GM13977 (cell line): ENCODE results near the gene GSK3A.

ENCODE experiments used
- DNase-seq: peaks from one replicate; pipeline ENCODE4 v3.0.0; 2012; ENCODE audit warnings: low spot score
- CTCF ChIP-seq: IDR thresholded peaks from 2 replicates; pipeline ENCODE4 v1.5.1; 2012; ENCODE audit warnings: mild to moderate bottlenecking, control low read depth; ENCODE audit not compliant: insufficient read depth; ENCODE audit errors: extremely low read depth, missing control alignments
- in situ Hi-C: fragments of 300-500 bp; cut with MboI; formaldehyde crosslinking; loops from one replicate; pipeline ENCODE4 v1.12.0; 2022; ENCODE audit warnings: low sequenced_read_pairs, low pct_unique_long_range_greater_than_20kb, mixed read lengths, inconsistent platforms; ENCODE audit not compliant: unreplicated experiment

GSK3A gene

GRCh38 chr19:42241279-42241678 is 1.1 kb downstream of the GSK3A start:
- no peak for TF ChIP-seq CTCF
- in situ Hi-C loops, result no loop called here
- no peak for DNase-seq

GRCh38 chr19:42239544-42240220 is 2.7 kb downstream of the GSK3A start:
- no peak for TF ChIP-seq CTCF
- in situ Hi-C loops, result no loop called here
- DNase-seq, result no peak

- TF ChIP-seq CTCF, result no peak
- no peak for DNase-seq
- in situ Hi-C loops, result no loop called here
Observed at GRCh38 chr19:42235181-42235580, 7.2 kb downstream of the GSK3A start.

- no peak for DNase-seq
Observed at GRCh38 chr19:42234364-42234763, 8.0 kb downstream of the GSK3A start.

GRCh38 chr19:42233678-42234292 is 8.6 kb downstream of the GSK3A start:
- TF ChIP-seq CTCF, result no peak
- no peak for DNase-seq
- in situ Hi-C loops, result no loop called here

More at GRCh38 chr19:42234364-42234763, 8.0 kb downstream of the GSK3A start:
- no peak for TF ChIP-seq CTCF
- in situ Hi-C loops, result no loop called here

GRCh38 chr19:42233106-42233505 is 9.3 kb downstream of the GSK3A start:
- DNase-seq, result no peak
- in situ Hi-C loops, result no loop called here
- TF ChIP-seq CTCF, result no peak
